AG09319 (cell line): Measurements from ENCODE around the gene USP40.

Source experiments
- DNase-seq: peaks from one replicate; pipeline ENCODE4 v3.0.0-alpha.2; 2010; ENCODE audit warnings: low read depth; ENCODE audit errors: extremely low read depth
- TF ChIP-seq, protein P1 (sequence below): IDR thresholded peaks from 2 replicates; pipeline ENCODE4 v1.5.1; 2011; ENCODE audit warnings: low read depth, mild to moderate bottlenecking, inconsistent platforms, low read length, moderate library complexity

The USP40 gene

DNA sequence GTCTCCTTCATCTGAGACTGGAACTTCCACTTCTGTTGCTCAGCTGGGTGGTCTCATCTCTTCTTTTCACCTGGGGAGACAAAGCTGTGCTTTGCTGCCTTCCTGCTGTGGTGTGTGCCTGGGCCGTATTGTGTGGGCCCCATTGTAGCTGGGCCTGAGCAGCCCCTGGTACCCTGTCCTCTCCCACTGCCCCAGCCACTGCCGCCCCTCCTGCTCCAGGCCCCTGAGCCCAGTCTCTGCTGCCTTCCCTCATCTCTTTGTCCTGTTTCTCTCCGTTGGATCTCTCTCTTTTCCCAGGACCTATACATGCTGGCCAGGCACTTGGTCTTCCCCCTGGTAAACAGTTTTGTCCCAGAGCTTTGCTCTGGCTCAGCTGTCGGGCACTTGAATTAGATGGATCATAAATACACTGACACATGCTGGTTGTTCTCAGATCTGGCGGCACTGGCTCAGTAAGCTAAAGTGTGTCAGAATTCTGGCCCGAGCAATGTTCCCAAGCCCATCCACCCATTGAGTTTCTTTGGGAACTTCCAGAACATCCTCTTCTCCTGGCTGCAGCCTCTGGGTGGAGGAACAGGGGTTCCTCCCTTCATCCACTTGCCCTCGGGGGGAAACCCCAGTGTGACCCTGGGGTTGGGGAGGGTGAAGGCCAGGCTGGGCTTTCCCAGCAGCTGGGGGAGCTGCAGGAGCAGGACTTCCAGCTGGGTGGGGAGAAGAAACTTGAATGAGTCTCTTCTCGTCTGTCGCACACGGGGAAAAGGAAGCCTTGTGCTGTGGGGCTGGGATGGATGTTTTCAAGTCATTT, 113.3 kb downstream of the USP40 start:
- TF ChIP-seq, protein P1, sequence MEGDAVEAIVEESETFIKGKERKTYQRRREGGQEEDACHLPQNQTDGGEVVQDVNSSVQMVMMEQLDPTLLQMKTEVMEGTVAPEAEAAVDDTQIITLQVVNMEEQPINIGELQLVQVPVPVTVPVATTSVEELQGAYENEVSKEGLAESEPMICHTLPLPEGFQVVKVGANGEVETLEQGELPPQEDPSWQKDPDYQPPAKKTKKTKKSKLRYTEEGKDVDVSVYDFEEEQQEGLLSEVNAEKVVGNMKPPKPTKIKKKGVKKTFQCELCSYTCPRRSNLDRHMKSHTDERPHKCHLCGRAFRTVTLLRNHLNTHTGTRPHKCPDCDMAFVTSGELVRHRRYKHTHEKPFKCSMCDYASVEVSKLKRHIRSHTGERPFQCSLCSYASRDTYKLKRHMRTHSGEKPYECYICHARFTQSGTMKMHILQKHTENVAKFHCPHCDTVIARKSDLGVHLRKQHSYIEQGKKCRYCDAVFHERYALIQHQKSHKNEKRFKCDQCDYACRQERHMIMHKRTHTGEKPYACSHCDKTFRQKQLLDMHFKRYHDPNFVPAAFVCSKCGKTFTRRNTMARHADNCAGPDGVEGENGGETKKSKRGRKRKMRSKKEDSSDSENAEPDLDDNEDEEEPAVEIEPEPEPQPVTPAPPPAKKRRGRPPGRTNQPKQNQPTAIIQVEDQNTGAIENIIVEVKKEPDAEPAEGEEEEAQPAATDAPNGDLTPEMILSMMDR: no peak
- no peak for DNase-seq

DNA sequence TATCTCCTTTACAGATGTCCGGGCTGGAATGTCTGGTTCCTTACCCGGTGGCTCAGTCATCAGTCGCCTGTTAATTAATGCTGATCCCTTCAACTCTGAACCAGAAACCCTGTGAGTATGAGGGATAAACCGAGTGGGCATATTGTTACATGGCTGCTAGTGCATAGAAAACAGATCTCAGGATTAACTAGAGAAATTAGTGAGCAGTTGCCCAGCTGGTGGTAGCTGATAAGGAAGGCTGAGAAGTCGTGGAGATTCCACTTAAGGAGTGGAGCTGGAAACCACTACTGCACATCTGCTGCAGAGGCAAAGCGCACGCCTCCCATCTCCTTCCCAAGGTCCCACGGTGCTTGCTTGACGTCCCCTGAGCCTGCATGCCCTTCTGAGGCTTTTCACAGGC, 114.6 kb downstream of the USP40 start:
- no peak for DNase-seq
- TF ChIP-seq, protein P1: no peak

DNA sequence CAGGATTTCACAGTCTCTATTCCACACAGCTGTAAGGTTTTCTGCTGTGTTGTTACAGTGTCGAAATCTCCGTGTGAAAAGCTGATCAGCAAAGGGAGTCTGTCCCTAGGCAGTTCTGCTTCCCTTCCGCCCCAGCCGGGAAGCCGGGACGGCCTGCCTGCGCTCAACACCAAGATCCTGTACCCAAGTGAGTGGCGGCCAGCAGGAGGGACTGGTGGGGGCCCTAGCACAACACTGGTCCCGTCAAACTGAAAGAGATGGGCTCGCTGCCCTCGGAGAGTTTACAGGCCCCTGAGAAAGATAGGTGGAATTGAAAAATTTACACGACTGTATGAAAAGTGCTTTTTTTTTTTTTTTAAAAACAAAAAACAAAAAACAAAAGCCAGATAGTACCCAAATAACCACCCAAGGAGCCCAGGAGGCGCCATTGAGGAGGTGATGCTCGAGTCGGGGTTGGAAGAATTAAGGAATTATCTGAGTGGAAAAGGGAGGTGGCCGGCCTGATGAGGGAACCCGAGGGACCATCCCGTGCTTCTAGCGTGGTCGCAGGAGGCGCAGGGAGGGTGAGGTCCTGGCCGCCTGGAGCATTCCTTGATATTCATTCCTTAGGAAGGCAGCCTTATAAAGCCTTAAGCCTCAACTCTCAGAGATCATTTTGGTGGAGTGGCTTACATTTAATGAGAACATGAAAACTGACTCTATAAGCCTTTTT, 115.6 kb downstream of the USP40 start:
- TF ChIP-seq, protein P1: no peak
- no peak for DNase-seq

DNA sequence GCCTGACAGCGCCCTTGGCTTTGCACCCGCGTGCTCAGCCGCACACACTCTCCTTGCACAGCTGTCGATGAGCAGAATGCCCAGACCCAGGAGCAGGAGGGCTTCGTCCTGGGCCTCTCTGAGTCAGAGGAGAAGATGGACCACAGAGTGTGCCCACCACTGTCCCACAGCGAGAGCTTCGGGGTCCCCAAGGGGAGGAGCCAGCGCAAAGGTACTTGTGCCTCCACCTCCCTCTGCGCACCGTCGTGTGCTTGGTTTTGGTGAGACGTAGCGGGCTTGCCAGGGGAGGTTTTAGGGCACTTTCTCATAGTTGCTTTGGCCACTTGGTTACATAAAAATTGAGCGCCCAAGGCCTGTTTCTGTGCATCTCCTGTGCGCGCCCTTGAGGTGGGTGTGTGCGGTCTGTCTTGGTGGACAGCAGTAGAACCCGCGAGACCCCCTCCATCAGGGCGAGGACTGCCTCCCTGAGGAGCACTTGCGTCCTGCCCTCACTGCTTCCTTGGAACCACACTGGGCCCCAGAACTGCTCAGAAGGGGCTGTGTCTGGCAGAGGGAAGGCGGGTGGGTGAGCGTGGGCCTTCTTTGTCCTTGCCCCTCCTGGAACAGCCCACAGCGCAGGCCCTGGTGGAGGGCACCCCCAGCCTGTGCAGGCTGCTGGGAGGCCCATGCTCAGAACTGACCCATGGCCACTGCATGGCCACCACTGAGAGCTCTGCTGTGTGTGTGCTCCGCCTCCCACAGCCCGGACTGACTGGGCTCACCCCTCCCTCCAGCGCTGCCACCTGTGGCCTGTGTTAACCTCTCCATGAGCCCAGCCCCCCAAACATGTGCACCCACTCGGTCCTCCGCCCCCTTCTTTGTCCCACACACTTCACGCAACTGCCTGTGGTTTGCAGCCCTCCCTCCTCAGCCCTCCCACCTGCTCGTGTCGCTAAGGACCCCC, 116.4 kb downstream of the USP40 start:
- no peak for DNase-seq
- TF ChIP-seq, protein P1: no peak

DNA sequence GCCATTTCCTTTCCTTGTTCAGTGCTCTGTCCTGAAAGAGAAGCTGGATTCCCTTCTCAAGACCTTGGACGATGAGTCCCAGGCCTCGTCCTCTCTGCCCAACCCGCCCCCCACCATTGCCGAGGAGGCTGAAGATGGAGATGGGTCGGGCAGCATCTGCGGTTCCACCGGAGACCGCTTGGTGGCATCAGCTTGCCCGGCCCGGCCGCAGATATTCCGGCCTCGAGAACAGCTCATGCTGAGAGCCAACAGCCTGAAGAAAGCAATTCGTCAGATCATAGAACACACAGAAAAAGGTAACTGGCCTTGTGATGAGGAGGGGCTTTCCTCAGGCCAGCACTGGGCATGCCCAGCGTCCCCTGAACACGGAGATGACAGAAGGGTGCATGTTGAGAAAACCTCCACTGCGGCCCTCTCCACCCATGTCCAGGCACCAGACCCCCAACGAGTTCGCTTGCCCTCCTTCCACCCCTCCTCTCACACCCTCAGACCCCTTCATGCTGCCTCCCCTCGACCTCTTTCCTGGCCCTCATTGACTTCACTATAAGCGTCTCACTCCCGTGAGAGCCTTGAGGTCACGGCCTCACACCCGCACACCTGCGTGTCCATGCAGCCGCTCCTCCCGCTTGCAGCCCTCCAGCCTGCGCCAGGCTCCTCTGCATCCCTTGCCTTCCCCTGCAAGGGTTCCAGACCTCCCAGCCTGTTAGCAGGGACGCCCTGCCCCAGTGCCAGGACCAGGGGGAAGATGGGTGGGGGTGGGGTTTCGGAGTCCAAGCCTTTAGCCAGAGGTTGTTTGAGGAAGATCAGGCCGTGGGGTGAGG, 117.3 kb downstream of the USP40 start:
- TF ChIP-seq, protein P1: peak; percentile 86
- DNase-seq: no peak

DNA sequence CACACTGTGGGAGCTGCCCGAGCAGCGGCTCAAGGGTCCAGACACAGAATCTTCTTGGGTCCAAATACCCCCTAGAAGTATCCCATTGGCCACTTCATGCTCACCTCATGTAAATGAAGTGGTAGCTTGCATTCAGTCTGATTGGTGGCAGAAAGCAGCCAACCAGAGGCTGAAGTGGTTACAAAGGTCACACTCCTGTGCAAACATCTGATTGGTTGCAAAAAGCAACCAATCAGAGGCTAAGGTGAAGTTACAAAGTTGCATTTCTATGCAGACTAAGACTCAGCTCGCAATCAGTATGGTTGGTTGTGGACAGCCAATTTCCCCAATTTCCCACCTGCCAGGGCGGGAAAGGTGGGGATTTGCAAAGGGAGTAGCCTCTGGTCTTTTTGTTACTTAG, 118.0 kb downstream of the USP40 start:
- TF ChIP-seq, protein P1: no peak
- DNase-seq: no peak
